Activated CD4-positive, alpha-beta memory T cell treated with anti-CD3 and anti-CD28 coated beads, Interleukin-2, amount 10 ng/mL, durations not matched to agents 7 days and 5 days (primary cell): ENCODE data around the gene DNA2. TPM values are rescaled to one million over a fixed set of nuclear protein-coding genes. Genes with fewer than 3 reads are reported as not detected.

Experiments
- CTCF ChIA-PET: fragments of 350-600 bp; sonication (Branson Sonifier 250); formaldehyde crosslinking; loops from one replicate; lab custom pipeline; 2021; ENCODE audit warnings: antibody characterized with exemption, inconsistent platforms; lab: Charles Lee
- POLR2A ChIA-PET: fragments of 350-600 bp; sonication (Branson Sonifier 250); formaldehyde crosslinking; loops from one replicate; lab custom pipeline; 2021; ENCODE audit warnings: antibody characterized with exemption; lab: Charles Lee
- DNase-seq: peaks from one replicate; pipeline ENCODE4 v3.0.0-alpha.2; 2020
- H3K27ac Mint-ChIP-seq: one replicate; pipeline ENCODE4 v1.8.0; 2021; ENCODE audit warnings: mild to moderate bottlenecking, mixed read lengths
- H3K27me3 Mint-ChIP-seq: one replicate; pipeline ENCODE4 v1.8.0; 2021; ENCODE audit warnings: mixed read lengths
- H3K36me3 Mint-ChIP-seq: one replicate; pipeline ENCODE4 v1.8.0; 2021; ENCODE audit warnings: low read depth, mixed read lengths
- H3K4me1 Mint-ChIP-seq: one replicate; pipeline ENCODE4 v1.8.0; 2021; ENCODE audit warnings: mixed read lengths
- H3K4me3 Mint-ChIP-seq: one replicate; pipeline ENCODE4 v1.8.0; 2021; ENCODE audit warnings: mild to moderate bottlenecking, mixed read lengths
- H3K9me3 Mint-ChIP-seq: one replicate; pipeline ENCODE4 v1.8.0; 2021; ENCODE audit warnings: mixed read lengths
- total RNA-seq, 2 experiments: library from RNA; stranded (reverse); gene quantifications; one replicate each; pipeline ENCODE4 v1.2.3, GENCODE V29; 2021

The DNA2 gene
- total RNA-seq, 2 experiments from 2014 or later = 34.7 to 40.4 TPM

DNA sequence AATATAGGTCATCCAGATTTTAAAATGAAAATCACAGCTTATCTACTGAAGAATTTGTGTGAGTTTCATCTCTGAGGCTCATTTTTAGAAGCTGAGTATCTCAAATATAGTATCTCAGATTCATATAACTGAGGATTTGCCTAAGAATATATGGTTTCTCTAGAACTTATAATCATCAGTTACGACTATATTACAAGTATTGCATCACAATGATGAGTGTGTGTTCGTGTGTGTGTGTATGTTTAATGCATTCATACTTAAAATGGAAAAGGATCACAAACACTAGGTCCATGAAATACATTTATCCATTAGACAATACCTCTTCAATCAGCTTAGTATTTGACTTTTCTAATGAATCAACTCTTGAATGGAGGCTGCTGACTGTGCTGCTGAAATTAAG lies 86.0 kb downstream of the DNA2 start:
- H3K4me3 Mint-ChIP-seq = no peak overlapping the region
- H3K4me1 Mint-ChIP-seq = no peaks in the 10 kb centered on the region
- CTCF ChIA-PET = interaction anchor here (0.5 to 1.5 kb wide), 4 partner anchors 8 to 25 kb away, joined by 3 to 6 read pairs (median 4); partner anchors contain the start of gene RUFY2
- no peak for DNase-seq
- H3K9me3 Mint-ChIP-seq = no peaks in the 10 kb centered on the region
- POLR2A ChIA-PET = interaction anchor here (0.7 kb wide), 1 partner anchor 557 kb away, joined by 4 read pairs; no protein-coding TSS in a partner anchor
- H3K27me3 Mint-ChIP-seq = no peaks in the 10 kb centered on the region
- no peak overlapping the region for H3K27ac Mint-ChIP-seq
- peaks cover 19% of the 10 kb centered on the region for H3K36me3 Mint-ChIP-seq

DNA sequence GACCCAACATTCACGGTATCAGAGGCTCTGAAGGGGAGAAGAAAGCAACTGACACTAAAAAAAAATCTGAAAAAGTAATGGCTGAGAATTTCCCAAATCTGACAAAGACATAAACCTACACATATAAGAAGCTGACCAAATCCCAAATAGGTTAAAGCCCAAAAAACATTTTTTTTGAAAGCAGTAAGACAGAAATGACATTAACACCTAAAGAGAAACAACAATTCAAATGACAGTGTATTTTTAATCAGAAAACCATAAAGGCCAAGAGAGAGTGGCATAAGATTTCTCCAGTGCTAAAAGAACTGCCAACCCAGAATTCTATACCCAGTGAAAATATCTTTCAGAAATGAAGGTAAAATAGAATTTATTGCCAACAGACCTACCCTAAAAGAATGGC lies 100.2 kb downstream of the DNA2 start:
- H3K4me1 Mint-ChIP-seq = no peaks in the 10 kb centered on the region
- H3K36me3 Mint-ChIP-seq = peaks cover 45% of the 10 kb centered on the region
- H3K27ac Mint-ChIP-seq = no peak overlapping the region
- ChIA-PET CTCF (no interaction called here), POLR2A (no interaction called here)
- DNase-seq = no peak
- no peaks in the 10 kb centered on the region for H3K27me3 Mint-ChIP-seq
- H3K4me3 Mint-ChIP-seq = no peak overlapping the region
- H3K9me3 Mint-ChIP-seq = peaks cover 3% of the 10 kb centered on the region

DNA sequence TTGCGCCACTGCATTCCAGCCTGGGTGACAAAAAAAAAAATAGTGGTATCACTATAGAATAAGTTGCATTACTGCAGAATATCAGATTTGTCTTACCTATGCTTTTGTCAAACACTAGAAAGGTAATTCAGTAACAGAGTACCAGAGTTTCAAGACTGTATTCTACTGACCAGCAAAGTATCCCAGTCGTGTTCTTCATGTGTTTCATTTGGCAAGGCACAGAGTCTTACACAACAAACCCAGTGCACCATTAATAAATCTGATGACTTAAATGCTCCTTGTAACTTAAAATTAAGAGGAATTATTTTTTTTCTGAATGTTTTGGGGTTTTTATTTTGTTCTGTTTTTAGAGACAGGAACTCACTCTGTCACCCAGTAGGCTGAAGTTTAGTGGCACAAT lies 104.7 kb downstream of the DNA2 start:
- no peak overlapping the region for H3K27ac Mint-ChIP-seq
- no peak for DNase-seq
- POLR2A ChIA-PET = no interaction called here
- no peak overlapping the region for H3K4me3 Mint-ChIP-seq
- peaks cover 3% of the 10 kb centered on the region for H3K9me3 Mint-ChIP-seq
- peaks cover 7% of the 10 kb centered on the region for H3K4me1 Mint-ChIP-seq
- CTCF ChIA-PET = no interaction called here
- H3K27me3 Mint-ChIP-seq = no peaks in the 10 kb centered on the region
- peaks cover 21% of the 10 kb centered on the region for H3K36me3 Mint-ChIP-seq

DNA sequence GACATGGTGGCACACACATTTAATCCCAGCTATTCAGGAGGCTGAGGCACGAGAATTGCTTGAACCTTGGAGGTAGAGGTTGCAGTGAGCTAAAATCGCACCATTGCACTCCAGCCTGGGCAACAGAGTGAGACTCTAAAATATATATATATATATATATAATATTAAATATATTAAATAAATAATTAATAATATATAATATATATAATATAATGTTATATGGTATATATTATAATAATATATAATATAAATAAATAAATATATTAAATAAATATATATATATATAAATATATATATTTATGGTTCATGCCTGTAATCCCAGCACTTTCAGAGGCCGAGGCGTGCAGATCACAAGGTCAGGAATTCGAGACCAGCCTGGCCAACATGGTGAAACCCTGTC lies 105.2 kb downstream of the DNA2 start:
- Mint-ChIP-seq H3K36me3 (peaks cover 16% of the 10 kb centered on the region), H3K4me1 (peaks cover 7% of the 10 kb centered on the region), H3K9me3 (peaks cover 3% of the 10 kb centered on the region), H3K4me3 (no peak overlapping the region), H3K27ac (no peak overlapping the region), H3K27me3 (no peaks in the 10 kb centered on the region)
- ChIA-PET POLR2A (no interaction called here), CTCF (interaction anchor here (0.6 kb wide), 1 partner anchor 79 kb away, joined by 4 read pairs; no protein-coding TSS in a partner anchor)
- no peak for DNase-seq

DNA sequence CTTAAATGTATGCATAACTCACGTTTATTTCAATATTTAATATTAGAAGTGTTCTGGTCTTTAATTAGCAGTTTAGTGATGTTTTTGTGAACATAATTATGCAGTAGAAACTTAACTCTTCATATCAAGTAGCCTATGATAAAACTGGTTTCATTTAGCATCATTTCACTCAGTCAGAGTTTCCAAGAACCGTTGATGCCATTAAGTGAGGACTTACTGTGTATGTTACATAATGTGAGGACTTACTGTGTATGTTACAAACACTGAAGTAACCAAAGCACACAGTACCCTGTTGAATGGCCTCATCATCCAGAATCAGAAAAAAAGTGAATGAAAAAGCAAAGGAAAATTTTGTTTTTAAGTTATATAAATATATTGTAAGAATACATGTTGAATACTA lies 106.2 kb downstream of the DNA2 start:
- H3K36me3 Mint-ChIP-seq = peaks cover 9% of the 10 kb centered on the region
- CTCF ChIA-PET = no interaction called here

DNA sequence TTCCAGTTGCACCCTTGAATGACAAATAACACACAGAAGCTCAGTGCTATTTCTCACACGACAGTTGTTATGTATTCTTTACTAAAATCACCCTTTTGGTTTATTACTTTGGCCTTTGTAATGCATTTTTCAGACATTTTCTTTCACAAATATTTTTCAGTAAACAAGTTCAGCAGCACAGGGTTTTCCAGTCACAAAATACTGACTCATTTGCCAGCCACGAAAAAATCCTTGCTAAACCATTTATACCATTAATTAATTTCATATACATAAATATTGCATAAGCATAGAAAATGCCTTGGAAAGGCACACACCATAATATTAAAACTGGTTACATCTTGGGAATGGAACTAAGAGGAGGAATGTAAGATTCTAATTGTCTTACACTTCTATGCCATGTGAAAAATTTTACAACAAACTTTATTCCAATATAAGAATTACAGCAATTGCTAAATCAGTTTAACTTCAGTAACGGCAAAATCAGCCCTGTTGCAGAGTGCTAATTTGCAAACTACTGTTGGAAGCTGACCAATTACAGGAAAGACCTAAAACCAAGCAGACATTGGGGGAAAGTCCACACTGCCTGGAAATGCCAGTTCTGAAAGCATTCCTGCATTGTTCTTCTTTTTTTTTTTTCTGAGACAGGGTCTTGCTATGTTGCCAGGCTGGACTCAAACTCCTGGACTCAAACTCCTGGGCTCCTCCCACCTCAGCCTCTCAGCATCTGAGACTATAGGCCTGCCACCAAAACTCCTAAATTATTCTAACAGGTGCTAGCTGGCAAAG lies 107.5 kb downstream of the DNA2 start:
- no peak for DNase-seq
- Mint-ChIP-seq H3K27me3 (no peaks in the 10 kb centered on the region), H3K36me3 (peaks cover 2% of the 10 kb centered on the region), H3K27ac (no peak overlapping the region), H3K4me1 (peaks cover 7% of the 10 kb centered on the region), H3K4me3 (no peak overlapping the region), H3K9me3 (no peaks in the 10 kb centered on the region)
- ChIA-PET CTCF (interaction anchor here (2.1 kb wide), 1 partner anchor 16 kb away, joined by 7 read pairs; no protein-coding TSS in a partner anchor), POLR2A (no interaction called here)

More for the DNA sequence above, 106.2 kb downstream of the DNA2 start:
- Mint-ChIP-seq H3K27ac (no peak overlapping the region), H3K4me3 (no peak overlapping the region), H3K9me3 (peaks cover 3% of the 10 kb centered on the region), H3K27me3 (no peaks in the 10 kb centered on the region), H3K4me1 (peaks cover 7% of the 10 kb centered on the region)
- no peak for DNase-seq
- POLR2A ChIA-PET = no interaction called here

Other genes with a start within 250 kb of the DNA2 start
- gene ATOH7, start 239.9 kb downstream of the DNA2 start, total RNA-seq = not detected
- 100 to 1,000 TPM; 122 to 123 TPM for gene HNRNPH3, start 139.9 kb downstream of the DNA2 start, total RNA-seq
- gene PBLD, start 139.0 kb downstream of the DNA2 start, total RNA-seq = 1 to 10 TPM; 1.4 to 2.1 TPM
- 10 to 100 TPM; 12.2 to 13.3 TPM for gene RUFY2, start 64.7 kb downstream of the DNA2 start, total RNA-seq
- gene SLC25A16, start 55.5 kb upstream of the DNA2 start, total RNA-seq = 10 to 100 TPM; 14.7 to 17.5 TPM
- 1 to 10 TPM; 1.5 to 1.6 TPM for gene TET1, start 88.4 kb upstream of the DNA2 start, total RNA-seq
- 10 to 100 TPM; 80.1 to 86.3 TPM for gene CCAR1, start 249.3 kb upstream of the DNA2 start, total RNA-seq